Stimulated activated naive CD8-positive, alpha-beta T cell treated with anti-CD3 and anti-CD28 coated beads, Interleukin-15, Interleukin-2, amounts not matched to agents 100 U/mL and 50 U/mL, for 24 hours (primary cell): Measurements from ENCODE around the gene PSMC3.

Experiments
- ATAC-seq: fragments of 150-1000 bp; cut with Tn5 transposase; one replicate; pipeline ENCODE4 v1.10.0; 2021
- DNase-seq: peaks from one replicate; pipeline ENCODE4 v3.0.0; 2021

Gene PSMC3

GRCh38 chr11:47394050-47394321, 32.3 kb downstream of the PSMC3 start:
- ATAC-seq (no peak), DNase-seq (no peak)

- no peak for ATAC-seq
These were observed 32.8 kb downstream of the PSMC3 start for GRCh38 chr11:47393163-47394049.

DNA sequence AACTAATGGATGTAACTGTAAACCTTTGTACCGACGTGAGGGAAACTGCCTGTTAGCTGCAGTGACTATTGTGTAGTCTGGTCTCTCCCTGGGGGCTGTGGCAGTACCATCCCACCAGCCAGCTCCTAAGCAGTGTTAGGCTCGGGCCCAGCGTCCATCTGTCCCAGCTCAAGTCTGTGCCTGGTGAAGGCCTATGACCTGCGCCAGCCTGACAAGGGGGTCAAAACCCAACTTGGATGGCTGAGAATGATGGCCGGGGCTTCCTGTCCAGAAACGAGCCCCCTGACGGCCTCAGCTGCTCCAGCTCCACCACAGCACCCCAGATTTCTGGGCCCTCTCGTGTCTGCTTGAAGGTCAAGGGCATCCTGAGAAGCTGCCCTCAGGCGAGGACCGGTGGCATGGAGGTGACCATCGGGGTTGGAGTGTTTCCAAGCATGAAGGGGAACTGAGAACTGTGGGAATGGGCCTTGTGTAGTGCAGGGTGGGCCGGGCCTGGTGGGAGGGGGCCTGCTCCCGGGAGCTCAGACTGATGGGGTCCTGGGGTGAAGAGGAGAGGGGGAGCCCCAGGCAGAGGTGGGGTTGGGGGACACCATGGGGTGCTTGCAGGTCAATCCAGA, 33.6 kb downstream of the PSMC3 start:
- DNase-seq (no peak), ATAC-seq (no peak)

More at GRCh38 chr11:47393163-47394049, 32.8 kb downstream of the PSMC3 start:
- DNase-seq, result no peak

DNA sequence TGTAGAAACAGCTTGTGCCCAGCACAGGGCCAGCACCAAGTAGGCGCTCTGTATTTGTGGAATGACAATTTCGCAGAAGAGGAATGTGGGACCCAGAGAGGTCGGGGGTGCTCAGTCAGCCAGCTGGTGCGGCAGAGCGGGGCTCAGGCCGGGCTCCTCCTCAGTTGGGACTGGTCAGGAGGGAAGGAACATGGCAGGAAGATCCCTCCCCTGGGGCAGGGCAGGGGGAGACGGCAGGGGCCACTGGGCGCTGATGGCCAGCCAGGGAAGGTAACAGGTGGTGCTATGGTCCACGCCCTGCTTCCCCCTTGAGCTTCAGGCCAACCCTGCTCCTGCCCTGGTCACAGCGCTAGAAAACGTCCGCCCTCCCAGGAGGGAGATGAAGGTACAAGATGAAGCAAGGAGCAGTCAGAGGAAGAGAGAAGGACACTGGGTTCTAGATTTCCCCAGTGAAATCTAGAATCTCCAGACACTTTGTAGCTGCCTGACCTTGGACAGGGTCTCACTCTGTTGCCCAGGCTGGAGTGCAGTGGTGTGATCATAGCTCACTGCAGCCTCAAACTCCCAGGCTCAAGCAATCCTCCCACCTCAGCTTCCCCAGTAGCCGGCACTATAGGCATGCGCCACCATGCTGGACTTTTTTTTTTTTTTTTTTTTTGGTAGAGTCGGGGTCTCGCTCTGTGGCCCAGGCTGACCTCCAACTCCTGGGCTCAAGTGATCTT, 34.4 kb downstream of the PSMC3 start:
- ATAC-seq (no peak), DNase-seq (no peak)

- DNase-seq (no peak), ATAC-seq (no peak)
These were observed 35.1 kb downstream of the PSMC3 start for GRCh38 chr11:47391077-47391583.

- no peak for ATAC-seq
These were observed 35.8 kb downstream of the PSMC3 start for GRCh38 chr11:47390422-47390760.

GRCh38 chr11:47389577-47390421, 36.4 kb downstream of the PSMC3 start:
- no peak for DNase-seq
- no peak for ATAC-seq

More at GRCh38 chr11:47390422-47390760, 35.8 kb downstream of the PSMC3 start:
- DNase-seq, result no peak

DNA sequence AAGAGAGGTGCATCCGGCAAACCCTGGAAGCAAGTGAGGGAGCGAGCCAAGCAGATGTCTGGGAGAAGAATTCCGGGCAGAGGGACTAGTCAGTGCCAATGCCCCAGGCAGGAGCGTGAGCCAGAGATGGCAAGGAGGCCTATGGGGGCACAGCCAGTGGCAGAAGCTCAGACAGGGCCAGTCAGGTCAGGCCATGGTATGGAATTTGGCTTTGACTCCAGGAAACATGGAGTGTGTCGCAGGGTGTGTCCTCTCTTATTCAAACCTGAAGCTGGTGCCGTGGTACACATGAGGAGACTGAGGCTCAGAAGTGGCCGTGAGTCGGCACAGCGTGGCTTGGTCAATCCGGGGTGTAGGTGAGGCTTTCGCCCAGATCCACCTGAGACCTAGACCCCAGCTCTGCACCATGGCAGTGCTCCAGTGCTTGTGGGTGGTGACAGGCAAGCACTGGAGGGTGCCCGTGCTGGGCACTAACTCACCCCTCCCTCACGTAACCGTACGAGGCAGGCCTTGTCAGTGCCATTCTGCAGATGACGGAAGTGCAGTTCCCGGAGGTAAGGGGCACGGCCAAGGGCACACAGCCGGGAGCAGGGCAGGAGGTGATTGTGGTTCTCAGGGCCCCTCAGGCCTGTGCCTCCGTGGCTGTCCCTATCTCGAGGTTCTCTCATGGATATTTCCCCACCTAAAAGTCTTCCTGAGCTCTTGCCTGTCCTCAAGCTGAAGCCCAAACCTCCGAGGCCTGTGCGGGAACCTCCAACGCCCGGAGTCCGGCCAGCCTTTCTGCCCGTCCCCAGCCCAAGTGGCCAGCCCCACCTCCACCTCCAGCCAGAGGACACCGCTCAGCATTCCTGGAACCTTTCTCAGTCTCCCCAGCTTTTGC, 37.3 kb downstream of the PSMC3 start:
- ATAC-seq (no peak), DNase-seq (no peak)

DNA sequence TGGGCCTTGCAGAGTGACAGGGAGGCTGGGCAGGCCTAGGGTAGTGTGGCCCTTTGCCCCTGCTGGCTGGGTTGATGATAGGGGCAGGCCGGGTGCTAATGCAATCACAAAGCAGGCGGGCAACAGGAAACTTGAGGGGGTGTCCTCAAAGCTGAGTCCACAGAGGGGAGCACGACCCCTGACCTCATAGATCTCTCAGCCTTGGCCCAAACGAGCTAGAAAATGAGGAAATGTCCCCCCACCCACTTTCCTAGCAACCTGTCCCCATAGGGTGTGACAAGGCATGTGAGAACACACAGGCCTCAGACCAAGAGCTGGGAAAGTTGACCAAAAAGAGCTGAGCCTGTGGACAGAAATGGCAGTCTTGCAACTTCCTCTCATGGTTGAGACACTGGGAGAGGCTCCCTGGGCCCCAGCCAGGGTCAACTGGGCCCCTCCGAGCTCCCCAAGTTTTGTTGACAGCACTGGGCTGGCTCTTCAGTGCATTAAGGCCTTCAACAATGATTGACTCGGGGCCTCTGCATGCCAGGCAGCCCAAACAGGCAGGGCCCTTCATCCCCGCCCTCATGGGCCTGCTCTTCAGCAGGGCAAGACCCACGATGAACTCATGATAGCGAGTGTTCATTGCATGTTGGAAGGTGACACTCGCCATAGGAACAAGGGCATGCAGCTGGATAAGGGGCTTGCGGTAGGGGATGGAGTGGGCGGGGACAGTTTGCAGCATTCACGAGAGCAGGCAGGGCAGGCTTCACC, 38.1 kb downstream of the PSMC3 start:
- DNase-seq (no peak), ATAC-seq (peak; percentile 41)

DNA sequence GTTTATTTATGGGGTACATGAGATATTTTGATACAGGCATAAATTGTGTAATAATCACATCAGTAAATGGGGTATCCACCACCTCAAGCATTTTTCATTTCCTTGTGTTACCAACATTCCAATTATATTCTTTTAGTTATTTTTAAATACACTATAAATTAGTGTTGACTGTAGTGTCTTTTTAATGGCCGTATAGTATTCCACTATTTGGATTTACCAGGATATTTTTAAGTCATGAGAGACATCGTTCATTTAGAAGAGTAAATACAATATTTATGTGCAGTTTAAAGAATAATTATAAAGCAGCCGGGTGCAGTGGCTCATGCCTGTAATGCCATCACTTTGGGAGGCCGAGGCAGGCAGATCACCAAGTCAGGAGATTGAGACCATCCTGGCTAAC, 41.7 kb downstream of the PSMC3 start:
- DNase-seq (no peak), ATAC-seq (no peak)

GRCh38 chr11:47383071-47383470, 43.2 kb downstream of the PSMC3 start:
- no peak for DNase-seq
- ATAC-seq, result no peak

DNA sequence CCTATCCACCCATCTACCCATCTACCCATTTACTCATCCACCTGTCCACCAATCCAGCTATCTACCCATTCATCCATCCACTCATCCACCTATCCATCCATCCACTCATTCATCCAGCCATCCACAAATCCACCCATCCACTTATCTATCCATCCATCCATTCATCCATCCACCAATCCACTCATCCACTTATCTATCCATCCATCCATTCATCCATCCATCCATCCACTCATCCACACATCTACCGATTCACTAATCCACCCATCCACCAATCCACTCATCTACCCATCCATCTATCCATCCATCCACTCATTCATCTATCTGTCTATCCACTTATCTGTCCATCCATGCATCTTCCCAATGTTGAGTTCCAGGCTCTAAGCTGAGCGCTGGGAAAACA, 46.2 kb downstream of the PSMC3 start:
- DNase-seq (no peak), ATAC-seq (no peak)

GRCh38 chr11:47379317-47379716, 46.9 kb downstream of the PSMC3 start:
- DNase-seq, result no peak
- no peak for ATAC-seq

DNA sequence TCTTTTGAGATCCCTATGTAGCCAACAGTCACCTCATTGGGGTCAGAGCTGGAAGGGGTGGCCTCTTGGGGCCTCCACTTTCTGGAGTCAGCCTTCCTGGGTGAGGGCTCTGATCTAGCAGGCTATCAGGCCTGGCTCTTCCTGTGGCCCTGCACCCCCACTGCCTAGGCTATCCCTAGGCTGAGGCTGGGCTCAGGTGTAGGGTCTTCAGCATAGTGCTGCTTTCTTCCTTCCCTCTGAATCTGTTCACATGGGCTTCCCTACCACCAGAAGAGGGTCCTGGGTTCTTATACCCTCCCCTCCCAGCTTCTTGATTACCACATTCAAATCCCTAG, 47.4 kb downstream of the PSMC3 start:
- ATAC-seq (no peak), DNase-seq (no peak)

GRCh38 chr11:47378010-47378835, 48.0 kb downstream of the PSMC3 start, which contains the start of gene SPI1:
SPI1 (minus strand) TSS chr11:47378547; CDS start chr11:47378353, 194 bp downstream.
- ATAC-seq (peak; percentile 17), DNase-seq (no peak)

DNA sequence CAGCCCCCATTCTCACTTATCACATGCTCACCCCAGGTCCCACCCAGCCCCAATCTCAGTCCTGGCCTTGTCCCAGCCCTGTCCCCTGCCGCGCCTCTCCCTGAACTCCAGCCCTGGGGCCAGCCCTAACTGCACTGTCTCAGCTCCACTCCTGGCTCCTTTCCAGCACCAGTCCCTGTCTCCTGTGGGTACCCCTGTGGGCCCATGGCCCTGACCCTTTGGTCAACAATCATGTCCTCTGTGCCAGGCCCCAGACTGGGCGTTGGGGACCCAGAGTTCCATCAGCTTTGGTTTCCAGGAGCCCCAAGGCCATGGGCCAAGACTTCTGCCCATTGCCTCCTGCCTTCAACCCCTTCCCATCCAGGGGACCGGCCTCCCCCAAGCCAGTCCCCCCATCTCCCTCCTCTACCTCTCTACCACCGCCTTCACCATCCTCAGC, 48.6 kb downstream of the PSMC3 start:
- DNase-seq (no peak), ATAC-seq (no peak)

DNA sequence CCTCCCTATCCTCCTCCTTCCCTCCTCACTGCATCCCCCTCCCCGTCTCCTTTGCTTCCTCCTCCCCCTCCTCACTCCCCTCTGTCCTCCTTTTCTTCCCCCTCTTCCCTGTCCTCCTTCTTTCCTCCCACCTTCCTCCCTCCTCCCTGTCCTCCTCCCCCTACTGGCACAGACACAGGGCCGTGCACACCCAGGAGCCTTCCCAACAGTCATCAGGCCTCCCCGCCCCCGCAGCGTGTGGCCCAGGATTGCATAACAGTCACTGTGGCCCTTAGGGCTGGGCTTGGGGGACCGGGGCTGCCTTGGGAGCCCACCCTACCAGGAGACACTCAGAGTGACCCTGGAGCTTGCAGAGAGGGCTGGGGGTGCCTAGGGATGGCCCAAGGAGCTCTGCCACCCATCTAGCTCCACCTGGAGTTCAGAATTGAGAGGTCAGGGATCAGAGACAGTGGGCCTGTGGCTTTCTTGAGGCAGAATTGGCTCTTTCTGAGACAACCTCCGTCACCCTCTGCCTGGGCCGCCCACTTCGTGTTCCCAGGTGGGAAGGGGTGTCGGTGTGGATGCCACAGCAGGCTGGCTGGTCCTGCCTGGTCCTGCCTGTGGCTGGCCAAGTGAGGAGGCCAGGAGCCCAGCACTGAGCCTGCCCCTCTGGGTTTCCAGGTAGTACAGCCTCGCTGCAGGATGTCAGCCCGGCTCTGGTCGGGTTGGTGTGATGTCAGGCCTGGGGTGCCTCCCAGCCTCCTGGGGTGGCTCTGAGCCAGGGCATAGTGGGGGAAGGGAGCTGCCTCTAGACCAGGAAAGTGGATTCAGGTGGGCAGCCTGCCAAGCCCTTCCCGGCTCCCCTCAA, 49.5 kb downstream of the PSMC3 start:
- DNase-seq (no peak), ATAC-seq (no peak)

GRCh38 chr11:47376107-47376524, 50.1 kb downstream of the PSMC3 start:
- DNase-seq (no peak), ATAC-seq (no peak)
